HepG2 (cell line): Measurements from ENCODE around the gene KAZN.

ENCODE experiments used
- DNMT3B ChIP-seq: conservative IDR thresholded peaks from 2 replicates; pipeline ENCODE4 v1.6.1; 2016; ENCODE audit warnings: missing biosample characterization, control low read depth
- EP300 ChIP-seq, 3 experiments: sonication (generic) in 1 of 3; formaldehyde crosslinking in 1 of 3; IDR thresholded peaks; 2 replicates each; pipeline versions ENCODE4 v1.5.1 to v1.6.1; 2011 to 2020; ENCODE audit warnings: low read depth in 2 of 3, low read length in 2 of 3, borderline replicate concordance in 1 of 3, improper control_type of control experiment in 1 of 3, mild to moderate bottlenecking in 1 of 3, missing genetic modification reagents in 1 of 3, moderate library complexity in 1 of 3
- FOXA1 ChIP-seq, 2 experiments: fragments of 450-650 bp in 1 of 2; sonication (generic) in 1 of 2; formaldehyde crosslinking in 1 of 2; IDR thresholded peaks; 2 replicates each; pipeline versions ENCODE4 v1.4.0 to v1.6.1; 2016 to 2020; ENCODE audit warnings: missing genetic modification reagents in 1 of 2
- GMEB1 ChIP-seq: sonication (generic); formaldehyde crosslinking; IDR thresholded peaks from 2 replicates; pipeline ENCODE4 v1.5.1; 2020; ENCODE audit warnings: missing genetic modification reagents, mild to moderate bottlenecking, borderline replicate concordance
- HDAC6 ChIP-seq: fragments of 200-600 bp; sonication (generic); IDR thresholded peaks from 2 replicates; pipeline ENCODE4 v1.7.0; 2017; ENCODE audit warnings: mild to moderate bottlenecking, antibody characterized with exemption, low read length, low read depth
- IRF2 ChIP-seq: IDR thresholded peaks from 2 replicates; pipeline ENCODE4 v1.6.1; 2018; ENCODE audit warnings: missing genetic modification reagents, missing compliant biosample characterization
- POLR2A ChIP-seq, 2 experiments: IDR thresholded peaks; 2 replicates each; pipeline ENCODE4 v1.6.1; 2011; ENCODE audit warnings: low read depth in 2 of 2, low read length in 2 of 2, mild to moderate bottlenecking in 1 of 2, moderate library complexity in 1 of 2; ENCODE audit not compliant: insufficient read depth in 1 of 2
- POLR2AphosphoS5 ChIP-seq: IDR thresholded peaks from 2 replicates; pipeline ENCODE4 v1.6.1; 2012; ENCODE audit warnings: low read depth, low read length
- SOX6 ChIP-seq, 2 experiments: fragments of 450-650 bp in 1 of 2; sonication (generic) in 1 of 2; formaldehyde crosslinking in 1 of 2; IDR thresholded peaks; 2 replicates each; pipeline versions ENCODE4 v1.4.0 to v1.6.1; 2017 to 2020; ENCODE audit warnings: antibody characterized with exemption in 1 of 2, mild to moderate bottlenecking in 1 of 2, missing genetic modification reagents in 1 of 2
- SRF ChIP-seq: IDR thresholded peaks from 2 replicates; pipeline ENCODE4 v1.6.1; 2011; ENCODE audit warnings: mild to moderate bottlenecking, low read depth, low read length, moderate library complexity
- SUZ12 ChIP-seq: fragments of 150-350 bp; IDR thresholded peaks from 2 replicates; pipeline ENCODE4 v1.6.1; 2014; ENCODE audit warnings: low read depth, low read length
- ZSCAN29 ChIP-seq: sonication (generic); formaldehyde crosslinking; conservative IDR thresholded peaks from 2 replicates; pipeline ENCODE4 v1.4.0; 2020; ENCODE audit warnings: mild to moderate bottlenecking, missing genetic modification reagents
- TF ChIP-seq, protein P1 (sequence below): sonication (generic); formaldehyde crosslinking; IDR thresholded peaks from 2 replicates; pipeline ENCODE4 v1.5.0; 2020; ENCODE audit warnings: mild to moderate bottlenecking, missing genetic modification reagents, moderate library complexity

DNA sequence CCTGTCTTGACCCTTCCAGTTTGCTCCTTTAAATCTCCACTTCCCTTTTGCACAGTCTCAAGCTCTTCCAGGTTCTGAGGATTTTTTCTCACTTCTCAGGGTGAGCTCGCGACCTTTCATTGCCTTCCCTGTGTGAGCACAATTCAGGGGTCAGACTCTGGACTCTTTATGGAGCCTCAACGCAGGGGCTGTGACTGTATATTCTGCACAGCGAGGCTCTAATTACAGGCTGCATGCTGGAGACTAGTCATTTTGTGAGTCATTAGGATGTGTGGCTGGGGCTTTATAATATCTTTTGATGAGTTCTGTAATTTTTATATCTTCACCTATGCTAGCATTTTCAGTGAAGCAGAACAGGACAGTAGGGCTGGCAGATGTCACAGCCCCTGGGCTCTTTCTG is 270.7 kb downstream of the KAZN start:
- TF ChIP-seq POLR2AphosphoS5 (no peak), SOX6 (IDR thresholded peaks at IDR 0.05) (no peak), SOX6 (CRISPR knock-in tag; IDR thresholded peaks at IDR 0.05) (no peak), SRF (no peak), GMEB1 (no peak), SUZ12 (no peak), FOXA1 (IDR thresholded peaks at IDR 0.05) (no peak), FOXA1 (CRISPR knock-in tag; IDR thresholded peaks at IDR 0.05) (no peak), EP300 (IDR thresholded peaks at IDR 0.05; ENCODE audit: low read depth in 2 of 2, low read length in 2 of 2) (no peak), EP300 (CRISPR knock-in tag; IDR thresholded peaks at IDR 0.05; ENCODE audit: borderline replicate concordance) (no peak), POLR2A (IDR thresholded peaks at IDR 0.05; ENCODE audit: insufficient read depth in 1 of 2, low read depth in 2 of 2, low read length in 2 of 2) (no peak), HDAC6 (no peak), DNMT3B (CRISPR knock-in tag) (no peak), ZSCAN29 (CRISPR knock-in tag) (no peak), IRF2 (no peak)
- TF ChIP-seq, protein P1, sequence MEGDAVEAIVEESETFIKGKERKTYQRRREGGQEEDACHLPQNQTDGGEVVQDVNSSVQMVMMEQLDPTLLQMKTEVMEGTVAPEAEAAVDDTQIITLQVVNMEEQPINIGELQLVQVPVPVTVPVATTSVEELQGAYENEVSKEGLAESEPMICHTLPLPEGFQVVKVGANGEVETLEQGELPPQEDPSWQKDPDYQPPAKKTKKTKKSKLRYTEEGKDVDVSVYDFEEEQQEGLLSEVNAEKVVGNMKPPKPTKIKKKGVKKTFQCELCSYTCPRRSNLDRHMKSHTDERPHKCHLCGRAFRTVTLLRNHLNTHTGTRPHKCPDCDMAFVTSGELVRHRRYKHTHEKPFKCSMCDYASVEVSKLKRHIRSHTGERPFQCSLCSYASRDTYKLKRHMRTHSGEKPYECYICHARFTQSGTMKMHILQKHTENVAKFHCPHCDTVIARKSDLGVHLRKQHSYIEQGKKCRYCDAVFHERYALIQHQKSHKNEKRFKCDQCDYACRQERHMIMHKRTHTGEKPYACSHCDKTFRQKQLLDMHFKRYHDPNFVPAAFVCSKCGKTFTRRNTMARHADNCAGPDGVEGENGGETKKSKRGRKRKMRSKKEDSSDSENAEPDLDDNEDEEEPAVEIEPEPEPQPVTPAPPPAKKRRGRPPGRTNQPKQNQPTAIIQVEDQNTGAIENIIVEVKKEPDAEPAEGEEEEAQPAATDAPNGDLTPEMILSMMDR (CRISPR knock-in tag) = no peak
